Activated naive CD4-positive, alpha-beta T cell treated with anti-CD3 and anti-CD28 coated beads, Interleukin-2, amount 50 U/mL, for 72 hours (primary cell): Measurements from ENCODE around the gene LDLRAD3. TPM values are rescaled to one million over a fixed set of nuclear protein-coding genes. Genes with fewer than 3 reads are reported as not detected.

Source experiments
- ATAC-seq, 2 donors: fragments of 150-1000 bp; cut with Tn5 transposase; 2 replicates each; pipeline ENCODE4 v1.10.0; 2021; ENCODE audit warnings: mild to moderate bottlenecking in 2 of 2, moderate library complexity in 2 of 2
- DNase-seq, 2 donors: peaks; one replicate each; pipeline ENCODE4 v3.0.0; 2021 to 2022; ENCODE audit warnings: low spot score in 2 of 2
- H3K27ac Mint-ChIP-seq, 2 donors: one replicate each; pipeline ENCODE4 v1.8.0; 2022; ENCODE audit warnings: mild to moderate bottlenecking in 2 of 2, mixed read lengths in 2 of 2
- H3K36me3 Mint-ChIP-seq, 2 donors: one replicate each; pipeline ENCODE4 v1.8.0; 2022; ENCODE audit warnings: mixed read lengths in 2 of 2
- H3K9me3 Mint-ChIP-seq, 2 donors: one replicate each; pipeline ENCODE4 v1.8.0; 2022; ENCODE audit warnings: mixed read lengths in 2 of 2
- total RNA-seq, 2 donors: library from RNA; stranded (reverse); gene quantifications; one replicate each; pipeline ENCODE4 v1.2.3, GENCODE V29; 2022

The LDLRAD3 gene
- total RNA-seq, 2 donors from 2014 or later: 0.27 to 0.82 TPM

DNA sequence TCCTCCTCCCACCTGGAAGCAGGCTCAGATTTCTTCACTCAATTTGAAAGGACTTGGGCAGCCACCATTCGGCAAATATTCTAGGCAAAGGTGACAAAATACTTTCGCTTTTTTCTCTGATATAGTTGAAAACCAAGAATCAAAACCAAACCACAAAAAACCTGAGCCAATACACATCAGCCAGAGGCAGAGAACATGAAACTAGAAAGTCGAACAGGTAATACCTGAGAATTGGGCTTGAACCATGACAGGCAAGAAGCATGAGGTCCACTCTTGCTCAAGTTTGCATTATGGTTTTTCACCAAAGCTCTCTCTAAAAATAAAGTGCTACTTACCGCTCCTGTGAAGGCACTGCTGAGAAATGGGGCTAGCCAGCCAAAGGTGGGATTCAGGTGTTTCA lies 26.2 kb upstream of the LDLRAD3 start:
- ATAC-seq (no peak), DNase-seq (no peak)
- no peaks in the 10 kb centered on the region for H3K9me3 Mint-ChIP-seq
- H3K27ac Mint-ChIP-seq: no peak overlapping the region
- H3K36me3 Mint-ChIP-seq: no peaks in the 10 kb centered on the region

DNA sequence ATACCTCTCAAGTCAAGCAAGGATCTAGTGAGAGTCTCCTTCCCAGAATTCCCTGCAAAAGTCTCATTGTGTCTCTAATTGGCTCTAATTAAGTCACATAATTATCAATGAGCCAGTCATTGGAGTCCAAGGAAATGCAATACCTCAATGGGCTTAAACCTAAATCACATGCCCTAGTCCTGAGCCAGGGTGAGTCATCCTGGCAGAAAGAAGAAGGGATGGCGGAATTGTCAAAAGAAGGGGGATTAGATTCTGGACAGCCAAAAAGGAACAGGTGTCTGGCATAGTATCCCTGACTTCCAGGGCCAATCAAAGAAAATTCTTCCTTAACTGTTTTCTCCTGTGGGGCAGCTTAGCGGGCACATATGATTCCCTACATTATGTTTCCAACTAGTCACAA lies 25.1 kb upstream of the LDLRAD3 start:
- Mint-ChIP-seq H3K36me3 (no peaks in the 10 kb centered on the region), H3K9me3 (no peaks in the 10 kb centered on the region), H3K27ac (no peak overlapping the region)
- DNase-seq: no peak
- ATAC-seq: no peak

DNA sequence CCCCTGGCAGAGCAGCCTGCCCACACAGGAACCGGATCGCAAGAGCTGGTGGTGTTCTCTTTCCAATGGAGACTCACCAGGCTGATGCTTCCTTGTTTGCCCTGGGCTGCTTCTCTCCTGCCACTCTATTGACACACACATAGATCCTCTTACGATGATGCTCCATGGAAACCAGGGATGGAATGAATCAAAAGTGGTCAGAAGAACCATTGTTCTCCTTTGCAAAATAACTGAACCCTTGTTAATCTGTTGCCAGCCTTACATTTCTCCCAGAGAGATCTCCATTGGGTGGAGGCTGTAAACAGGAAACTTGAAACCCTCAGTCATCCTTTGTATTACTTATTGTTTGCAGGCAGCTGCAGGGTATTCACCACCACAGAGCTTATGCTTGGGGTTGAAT lies 24.6 kb upstream of the LDLRAD3 start:
- H3K36me3 Mint-ChIP-seq: no peaks in the 10 kb centered on the region
- no peaks in the 10 kb centered on the region for H3K9me3 Mint-ChIP-seq
- H3K27ac Mint-ChIP-seq: no peak overlapping the region
- ATAC-seq (no peak), DNase-seq (no peak)

DNA sequence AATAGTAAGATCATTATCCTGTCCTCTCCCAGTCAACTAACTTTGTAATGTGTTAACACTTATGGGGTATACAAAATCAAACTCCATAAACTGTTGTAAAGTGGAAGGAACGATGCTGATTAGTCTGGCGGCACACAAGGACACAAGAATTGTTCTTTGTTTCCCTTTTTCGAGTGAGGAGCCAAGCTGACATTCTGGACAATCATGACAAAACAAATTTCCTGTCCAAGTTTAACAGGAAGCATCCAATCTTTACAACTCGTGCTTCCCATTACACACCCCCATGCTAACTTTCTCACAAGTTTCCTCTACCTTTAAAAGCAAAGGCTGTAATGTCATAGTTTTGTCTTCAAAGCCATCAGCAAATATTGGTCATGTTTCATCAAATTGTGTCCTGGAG lies 20.4 kb upstream of the LDLRAD3 start:
- DNase-seq: no peak
- no peak for ATAC-seq
- Mint-ChIP-seq H3K9me3 (no peaks in the 10 kb centered on the region), H3K27ac (no peak overlapping the region), H3K36me3 (no peaks in the 10 kb centered on the region)

GRCh38 chr11:35924811-35925210 lies 19.1 kb upstream of the LDLRAD3 start:
- Mint-ChIP-seq H3K9me3 (no peaks in the 10 kb centered on the region), H3K27ac (no peak overlapping the region), H3K36me3 (no peaks in the 10 kb centered on the region)
- DNase-seq (no peak), ATAC-seq (no peak)

- Mint-ChIP-seq H3K9me3 (peaks cover 0 to 4% of the 10 kb centered on the region in 2 donors), H3K36me3 (peaks cover 0 to 4% of the 10 kb centered on the region in 2 donors), H3K27ac (no peak overlapping the region)
- DNase-seq (no peak), ATAC-seq (no peak)
Measured at GRCh38 chr11:35927104-35927503, 16.8 kb upstream of the LDLRAD3 start.

DNA sequence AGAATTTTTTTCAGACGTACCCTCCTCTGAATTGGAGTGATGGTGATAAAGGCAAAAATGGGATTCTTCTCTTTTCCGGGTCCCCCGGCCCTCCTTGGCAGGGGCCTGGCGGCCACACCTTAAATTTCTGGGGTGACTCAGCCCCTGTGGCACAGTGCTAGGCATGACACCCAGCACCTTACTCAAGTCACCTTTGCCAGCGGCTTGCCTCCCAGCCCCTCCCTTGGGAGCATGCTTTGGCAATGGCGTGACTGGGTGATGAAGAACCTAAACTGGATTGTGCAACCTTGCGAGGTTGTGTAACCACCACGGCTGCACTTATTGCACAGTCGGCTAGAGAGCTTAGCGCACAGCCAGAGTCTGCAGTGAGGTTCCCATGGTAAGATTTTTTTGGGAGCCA lies 16.2 kb upstream of the LDLRAD3 start:
- no peak for DNase-seq
- peaks cover 0 to 5% of the 10 kb centered on the region in 2 donors for H3K36me3 Mint-ChIP-seq
- ATAC-seq: no peak
- H3K27ac Mint-ChIP-seq: no peak overlapping the region
- peaks cover 0 to 6% of the 10 kb centered on the region in 2 donors for H3K9me3 Mint-ChIP-seq

DNA sequence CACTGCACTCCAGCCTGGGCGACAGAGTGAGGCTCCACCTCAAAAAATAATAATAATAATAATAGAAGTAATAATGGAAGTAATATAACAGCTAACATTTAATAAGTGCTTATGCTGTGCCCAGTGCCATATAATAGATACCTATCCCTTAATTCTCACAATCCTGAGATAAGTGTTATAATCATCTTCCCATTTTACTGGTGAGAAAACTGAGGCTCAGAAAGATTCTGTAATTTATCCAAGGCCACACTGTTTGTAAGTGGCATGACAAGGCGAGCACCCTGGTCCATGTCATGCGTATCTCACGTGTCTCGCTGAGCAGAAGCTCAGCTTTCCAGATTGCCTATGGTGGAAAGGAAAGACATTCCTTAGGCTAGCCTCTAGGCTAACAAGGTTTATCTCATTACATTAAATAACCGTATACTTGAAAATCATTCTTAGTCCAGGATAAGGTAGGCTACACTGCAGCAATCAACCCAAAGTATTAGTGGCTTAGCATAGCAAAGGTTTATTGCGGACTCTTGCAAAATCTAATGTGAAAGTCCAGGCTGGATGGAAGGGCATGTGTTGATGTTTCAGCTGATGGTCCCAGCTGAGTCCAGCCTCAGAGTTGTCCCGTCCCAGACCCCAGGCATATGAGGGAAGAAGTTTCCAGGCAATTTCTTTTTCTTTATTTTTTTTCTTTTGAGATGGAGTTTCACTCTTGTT lies 15.0 kb upstream of the LDLRAD3 start:
- peaks cover 0 to 6% of the 10 kb centered on the region in 2 donors for H3K9me3 Mint-ChIP-seq
- ATAC-seq (no peak), DNase-seq (no peak)
- peaks cover 0 to 5% of the 10 kb centered on the region in 2 donors for H3K36me3 Mint-ChIP-seq
- no peak overlapping the region for H3K27ac Mint-ChIP-seq

DNA sequence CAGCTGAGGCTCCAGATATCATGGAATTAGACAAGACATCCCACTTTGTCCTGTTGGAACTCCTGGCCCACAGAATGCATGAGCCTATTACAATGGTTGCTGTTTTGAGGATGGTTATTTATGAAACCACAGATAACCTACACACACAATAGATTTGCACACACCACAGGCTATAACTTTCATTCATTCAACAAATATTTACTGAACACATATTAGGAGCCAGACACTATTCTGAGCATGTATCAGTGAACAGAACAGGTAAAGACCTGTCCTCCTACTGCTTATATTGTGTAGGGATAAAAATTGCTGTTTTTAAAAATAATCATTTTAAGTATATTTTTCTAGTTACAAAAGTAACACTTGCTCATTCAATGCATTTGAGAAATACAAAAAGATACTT lies 13.4 kb upstream of the LDLRAD3 start:
- Mint-ChIP-seq H3K27ac (no peak overlapping the region), H3K9me3 (peaks cover 0 to 6% of the 10 kb centered on the region in 2 donors), H3K36me3 (peaks cover 0 to 5% of the 10 kb centered on the region in 2 donors)
- no peak for ATAC-seq
- no peak for DNase-seq

DNA sequence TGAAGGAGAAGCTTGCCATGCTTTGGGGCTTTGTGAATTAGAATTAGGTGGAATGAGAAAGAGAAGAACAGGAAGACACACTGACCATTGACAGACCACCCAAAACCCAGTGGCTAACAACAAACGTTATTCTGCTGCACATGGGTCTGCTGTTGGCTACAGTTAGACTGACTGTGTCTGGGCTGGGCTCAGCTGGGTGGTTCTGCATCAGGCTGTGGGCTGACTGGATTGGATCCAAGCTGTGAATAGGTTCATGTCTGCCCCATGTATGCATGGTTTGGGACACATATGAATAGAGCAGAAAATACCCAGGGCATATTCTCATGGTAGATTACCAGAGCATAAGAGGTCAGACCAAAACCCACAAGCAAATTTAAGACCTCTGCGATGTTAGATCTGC lies 11.7 kb upstream of the LDLRAD3 start:
- H3K36me3 Mint-ChIP-seq: peaks cover 0 to 5% of the 10 kb centered on the region in 2 donors
- peaks cover 0 to 6% of the 10 kb centered on the region in 2 donors for H3K9me3 Mint-ChIP-seq
- H3K27ac Mint-ChIP-seq: no peak overlapping the region
- DNase-seq (no peak), ATAC-seq (no peak)

GRCh38 chr11:35932681-35933319 lies 11.1 kb upstream of the LDLRAD3 start:
- no peak overlapping the region for H3K27ac Mint-ChIP-seq
- ATAC-seq (peak in 1 of 2 donors; percentile 74), DNase-seq (no peak)
- H3K9me3 Mint-ChIP-seq: peaks cover 0 to 6% of the 10 kb centered on the region in 2 donors
- peaks cover 0 to 5% of the 10 kb centered on the region in 2 donors for H3K36me3 Mint-ChIP-seq

- H3K36me3 Mint-ChIP-seq: peaks cover 0 to 5% of the 10 kb centered on the region in 2 donors
- H3K27ac Mint-ChIP-seq: no peak overlapping the region
- DNase-seq: no peak
- ATAC-seq: no peak
- H3K9me3 Mint-ChIP-seq: peaks cover 0 to 6% of the 10 kb centered on the region in 2 donors
Measured at GRCh38 chr11:35933320-35933871, 10.5 kb upstream of the LDLRAD3 start.

DNA sequence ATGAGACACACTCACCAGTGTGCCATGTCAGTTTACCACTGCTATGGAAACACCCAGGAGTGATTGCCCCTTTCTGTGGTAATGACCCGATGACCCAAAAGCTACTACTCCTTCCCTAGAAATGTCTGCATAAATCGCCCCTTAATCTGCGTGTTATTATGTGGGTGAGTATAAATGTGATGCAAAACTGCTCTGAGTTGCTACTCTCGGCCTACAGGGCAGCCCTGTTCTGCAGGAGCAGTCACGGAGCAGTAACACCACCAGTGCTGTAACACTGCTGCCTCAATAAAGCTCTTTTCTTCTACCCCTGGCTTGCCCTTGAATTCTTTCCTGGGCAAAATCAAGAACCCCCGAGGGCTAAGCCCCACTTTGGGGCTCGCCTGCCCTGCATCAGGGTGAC lies 9.6 kb upstream of the LDLRAD3 start:
- DNase-seq: no peak
- Mint-ChIP-seq H3K9me3 (peaks cover 0 to 6% of the 10 kb centered on the region in 2 donors), H3K36me3 (peaks cover 0 to 5% of the 10 kb centered on the region in 2 donors), H3K27ac (no peak overlapping the region)
- no peak for ATAC-seq

DNA sequence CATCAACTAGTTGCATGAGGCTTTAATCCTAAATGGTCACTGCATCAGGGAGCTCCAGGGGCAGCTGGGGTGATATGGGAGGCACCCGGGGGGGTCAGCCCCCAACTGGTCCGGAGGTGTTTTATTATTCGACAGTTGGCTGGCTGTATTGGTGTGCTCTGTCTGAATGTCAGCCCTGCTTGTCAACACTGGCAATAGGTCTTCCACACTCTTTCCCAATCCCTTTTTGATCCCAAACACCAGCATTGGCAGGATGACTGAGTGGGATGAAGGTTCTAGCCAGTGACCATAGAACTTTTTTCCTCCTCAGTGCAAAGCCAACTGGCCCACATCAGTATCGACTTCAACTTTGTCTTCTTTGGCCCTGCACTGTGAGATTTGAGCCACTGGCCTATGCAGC lies 8.9 kb upstream of the LDLRAD3 start:
- H3K36me3 Mint-ChIP-seq: peaks cover 0 to 5% of the 10 kb centered on the region in 2 donors
- peaks cover 0 to 6% of the 10 kb centered on the region in 2 donors for H3K9me3 Mint-ChIP-seq
- no peak for ATAC-seq
- no peak for DNase-seq
- H3K27ac Mint-ChIP-seq: no peak overlapping the region

- Mint-ChIP-seq H3K27ac (no peak overlapping the region), H3K36me3 (peaks cover 0 to 5% of the 10 kb centered on the region in 2 donors), H3K9me3 (peaks cover 0 to 6% of the 10 kb centered on the region in 2 donors)
- ATAC-seq (no peak), DNase-seq (no peak)
Measured at GRCh38 chr11:35935390-35935789, 8.5 kb upstream of the LDLRAD3 start.

DNA sequence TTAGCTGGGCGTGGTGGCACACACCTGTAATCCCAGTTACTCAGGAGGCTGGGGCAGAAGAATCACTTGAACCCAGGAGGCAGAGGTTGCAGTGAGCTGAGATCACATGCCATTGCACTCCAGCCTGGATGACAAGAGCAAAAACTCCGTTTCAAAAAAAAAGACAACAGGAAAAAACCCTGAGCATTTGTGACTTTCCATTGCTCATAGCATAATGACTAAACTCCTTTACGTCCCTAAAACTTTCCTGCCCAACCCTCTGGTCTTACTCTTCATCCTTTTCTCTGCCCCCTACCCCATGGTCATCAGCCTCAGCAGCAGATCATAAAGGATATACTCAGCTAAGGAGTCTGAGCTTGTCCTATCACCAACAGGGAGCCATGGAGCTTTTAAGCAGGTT lies 6.8 kb upstream of the LDLRAD3 start:
- DNase-seq (no peak), ATAC-seq (no peak)
- peaks cover 0 to 2% of the 10 kb centered on the region in 2 donors for H3K9me3 Mint-ChIP-seq

DNA sequence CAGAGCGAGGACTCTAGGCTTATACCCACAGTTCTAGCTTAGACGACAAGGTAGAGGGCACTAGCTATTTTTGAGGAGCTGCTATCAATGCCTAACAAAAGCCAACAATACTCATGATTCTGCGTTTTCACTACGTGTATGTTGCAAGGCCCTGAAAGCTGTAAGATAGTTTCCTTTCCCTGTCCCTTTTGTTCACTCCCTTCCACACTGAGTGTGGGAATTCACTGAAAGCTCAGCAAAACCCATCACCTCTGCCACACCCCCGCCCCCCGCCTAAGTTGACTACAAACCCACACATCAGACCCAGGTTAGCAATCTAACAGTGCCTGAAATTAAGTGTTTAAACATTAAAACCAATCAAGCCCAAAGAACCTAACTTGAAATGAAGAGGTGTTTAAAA lies 6.2 kb upstream of the LDLRAD3 start:
- no peaks in the 10 kb centered on the region for H3K36me3 Mint-ChIP-seq
- DNase-seq (no peak), ATAC-seq (no peak)
- no peaks in the 10 kb centered on the region for H3K9me3 Mint-ChIP-seq
- H3K27ac Mint-ChIP-seq: no peak overlapping the region

More for the DNA sequence above, 6.8 kb upstream of the LDLRAD3 start:
- peaks cover 0 to 2% of the 10 kb centered on the region in 2 donors for H3K36me3 Mint-ChIP-seq
- H3K27ac Mint-ChIP-seq: no peak overlapping the region

DNA sequence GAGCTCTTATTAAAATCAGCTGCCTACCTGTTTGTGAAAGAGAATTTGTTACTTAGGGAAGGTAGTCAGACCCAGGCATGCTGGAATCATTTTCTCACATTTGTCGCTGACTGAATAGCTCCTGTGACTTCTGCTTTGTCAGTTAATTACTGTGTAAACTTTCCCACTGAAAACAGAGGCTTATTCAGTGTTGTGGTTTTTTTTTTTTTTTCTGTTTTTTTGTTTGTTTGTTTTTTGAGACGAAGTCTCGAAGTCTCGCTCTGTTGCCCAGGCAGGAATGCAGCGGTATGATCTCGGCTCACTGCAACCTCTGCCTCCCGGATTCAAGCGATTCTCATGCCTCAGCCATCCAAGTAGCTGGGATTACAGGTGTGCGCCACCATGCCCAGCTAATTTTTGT lies 5.6 kb upstream of the LDLRAD3 start:
- no peak for DNase-seq
- no peak overlapping the region for H3K27ac Mint-ChIP-seq
- H3K36me3 Mint-ChIP-seq: peaks cover under 1% of the 10 kb centered on the region in 2 donors
- no peaks in the 10 kb centered on the region for H3K9me3 Mint-ChIP-seq
- no peak for ATAC-seq
